Neuronal stem cell (in vitro differentiated cells): ENCODE measurements around the gene GRIN2B. TPM values are rescaled to one million over a fixed set of nuclear protein-coding genes. Genes with fewer than 3 reads are reported as not detected.
A peak's percentile ranks its signal among the peaks of the same experiment; 100 is the strongest.

Experiments used
- DNase-seq: peaks from one replicate; pipeline ENCODE4 v3.0.0-alpha.2; 2013; ENCODE audit warnings: low spot score
- H2AFZ ChIP-seq: one replicate; pipeline ENCODE4 v1.6.1; 2013; ENCODE audit warnings: mild to moderate bottlenecking, low read length, inconsistent platforms
- H2AK5ac ChIP-seq: 2 replicates; pipeline ENCODE4 v1.6.1; 2013; ENCODE audit warnings: low read depth, mild to moderate bottlenecking, inconsistent platforms, low read length, moderate library complexity, mixed read lengths
- H2BK120ac ChIP-seq: 2 replicates; pipeline ENCODE4 v1.6.1; 2013; ENCODE audit warnings: low read depth, mild to moderate bottlenecking, inconsistent platforms, low read length, moderate library complexity, mixed read lengths
- H2BK12ac ChIP-seq: one replicate; pipeline ENCODE4 v1.6.1; 2013; ENCODE audit warnings: low read length, inconsistent platforms
- H2BK15ac ChIP-seq: 2 replicates; pipeline ENCODE4 v1.6.1; 2013; ENCODE audit warnings: mild to moderate bottlenecking, low read length, inconsistent platforms, mixed read lengths
- H2BK5ac ChIP-seq: one replicate; pipeline ENCODE4 v1.6.1; 2013; ENCODE audit warnings: inconsistent platforms, mild to moderate bottlenecking, low read length, moderate library complexity
- H3K14ac ChIP-seq: one replicate; pipeline ENCODE4 v1.6.1; 2013; ENCODE audit warnings: low read length, inconsistent platforms
- H3K18ac ChIP-seq: 2 replicates; pipeline ENCODE4 v1.6.1; 2013; ENCODE audit warnings: low read length, inconsistent platforms
- H3K23ac ChIP-seq: 2 replicates; pipeline ENCODE4 v1.6.1; 2013; ENCODE audit warnings: low read depth, mild to moderate bottlenecking, mixed read lengths, low read length, inconsistent platforms; ENCODE audit not compliant: poor library complexity
- H3K27ac ChIP-seq: replicated peaks from 3 replicates; pipeline ENCODE4 v1.5.1; 2013; ENCODE audit warnings: low read length, inconsistent platforms
- H3K27me3 ChIP-seq, 3 experiments: 2 replicates each; pipeline ENCODE4 v1.6.1; 2013; ENCODE audit warnings: low read length in 3 of 3, mild to moderate bottlenecking in 2 of 3, inconsistent platforms in 1 of 3, low read depth in 1 of 3, mixed read lengths in 1 of 3, moderate library complexity in 1 of 3; ENCODE audit not compliant: control insufficient read depth in 3 of 3, insufficient read depth in 3 of 3
- H3K36me3 ChIP-seq, 2 donors: replicated peaks in 1 of 2; 2 replicates each; pipeline ENCODE4 v1.6.1; 2013; ENCODE audit warnings: low read length in 2 of 2; ENCODE audit not compliant: control insufficient read depth in 2 of 2, insufficient read depth in 2 of 2
- H3K4ac ChIP-seq: 2 replicates; pipeline ENCODE4 v1.6.1; 2013; ENCODE audit warnings: inconsistent platforms, mild to moderate bottlenecking, low read length, moderate library complexity
- H3K4me1 ChIP-seq, 2 donors: 1 replicate in 1 of 2; 2 replicates in 1 of 2; pipeline ENCODE4 v1.6.1; 2013; ENCODE audit warnings: low read length in 2 of 2, low read depth in 1 of 2; ENCODE audit not compliant: control insufficient read depth in 2 of 2, insufficient read depth in 1 of 2
- H3K4me2 ChIP-seq: one replicate; pipeline ENCODE4 v1.6.1; 2013; ENCODE audit warnings: mild to moderate bottlenecking, low read length, inconsistent platforms; ENCODE audit not compliant: insufficient read depth, poor library complexity, severe bottlenecking
- H3K4me3 ChIP-seq, 2 donors: 2 replicates each; pipeline ENCODE4 v1.5.1; 2013; ENCODE audit warnings: low read length in 2 of 2, mild to moderate bottlenecking in 2 of 2, inconsistent platforms in 1 of 2, moderate library complexity in 1 of 2
- H3K79me1 ChIP-seq: one replicate; pipeline ENCODE4 v1.6.1; 2013; ENCODE audit warnings: low read depth, mild to moderate bottlenecking, inconsistent platforms, low read length, moderate library complexity
- H3K9ac ChIP-seq: one replicate; pipeline ENCODE4 v1.6.1; 2013; ENCODE audit warnings: mild to moderate bottlenecking, low read depth, low read length, inconsistent platforms; ENCODE audit not compliant: poor library complexity
- H3K9me3 ChIP-seq, 2 donors: replicated peaks in 1 of 2; 2 replicates each; pipeline versions ENCODE3 to v1.6.1; 2013; ENCODE audit warnings: low read length in 2 of 2, mild to moderate bottlenecking in 2 of 2, inconsistent platforms in 1 of 2, low read depth in 1 of 2, mixed read lengths in 1 of 2, moderate library complexity in 1 of 2; ENCODE audit not compliant: control insufficient read depth in 2 of 2, insufficient read depth in 1 of 2
- H4K8ac ChIP-seq: one replicate; pipeline ENCODE4 v1.6.1; 2013; ENCODE audit warnings: low read depth, mild to moderate bottlenecking, inconsistent platforms, low read length, moderate library complexity
- H4K91ac ChIP-seq: one replicate; pipeline ENCODE4 v1.6.1; 2013; ENCODE audit warnings: low read length, low read depth, mild to moderate bottlenecking, inconsistent platforms; ENCODE audit not compliant: poor library complexity
- WGBS, 2 donors: extraction: QIAGEN DNeasy Blood & Tissue Kit; methylation state at CpG; one replicate each; pipeline ENCODE4 v1.1.7; 2013; ENCODE audit warnings: missing lambda C conversion rate in 2 of 2, mixed read lengths in 1 of 2; ENCODE audit not compliant: insufficient read length in 2 of 2, insufficient replicate concordance in 1 of 2; ENCODE audit errors: extremely low coverage in 2 of 2; 5-methylcytosine and 5-hydroxymethylcytosine counted together
- polyA plus RNA-seq, 2 experiments: library from polyadenylated mRNA; stranded (reverse); fragments of 200-250 nt; gene quantifications; one replicate each; pipeline ENCODE4 v1.2.3, GENCODE V29; 2013

The GRIN2B gene
- polyA plus RNA-seq (2013, experiment 1 of 2) = 0.21 TPM
- 0.29 TPM for polyA plus RNA-seq (2013, experiment 2 of 2)

- H3K27me3 ChIP-seq = peaks cover 0 to 31% (median 4%) of the 10 kb centered on the region in 3 experiments
- H3K14ac ChIP-seq = peak within 1 kb of the TSS; percentile 57
- H2AFZ ChIP-seq = peak within 1 kb of the TSS; percentile 88
- H4K91ac ChIP-seq = no peak within 1 kb of the TSS
- no peak within 1 kb of the TSS for H2BK5ac ChIP-seq
- no peak within 1 kb of the TSS for H3K4ac ChIP-seq
- H3K23ac ChIP-seq = no peak within 1 kb of the TSS
- WGBS, 2 donors = no CpG with 5 or more reads among the region's 37 CpGs
- H3K9ac ChIP-seq = peak within 1 kb of the TSS; percentile 86
- H2AK5ac ChIP-seq = peak within 1 kb of the TSS; percentile 51
- H3K4me3 ChIP-seq = peak within 1 kb of the TSS; percentile 54 to 80
- peaks cover 0 to 13% of the 10 kb centered on the region in 2 donors for H3K36me3 ChIP-seq
- H3K27ac ChIP-seq = no peak within 1 kb of the TSS
- H2BK120ac ChIP-seq = no peak within 1 kb of the TSS
- H3K79me1 ChIP-seq = no peaks in the 10 kb centered on the region
- peak within 1 kb of the TSS; percentile 43 for H4K8ac ChIP-seq
- peak within 1 kb of the TSS; percentile 98 for H3K4me2 ChIP-seq
- DNase-seq = no peak
- H3K9me3 ChIP-seq = peaks cover 0 to 3% of the 10 kb centered on the region in 2 donors
- H3K18ac ChIP-seq = peak within 1 kb of the TSS; percentile 81
- H2BK12ac ChIP-seq = no peak within 1 kb of the TSS
- peaks cover 1 to 16% of the 10 kb centered on the region in 2 donors for H3K4me1 ChIP-seq
- peak within 1 kb of the TSS; percentile 54 for H2BK15ac ChIP-seq
These were observed at the start of gene GRIN2B for GRCh38 chr12:13981296-13981962. Gene GRIN2B (minus strand): TSS chr12:13981602. CDS start chr12:13866208, 115,394 bp downstream.

- Histone ChIP-seq H3K36me3 (no peaks in the 10 kb centered on the region), H3K9ac (no peak overlapping the region), H2BK5ac (no peak overlapping the region), H3K27ac (no peak overlapping the region), H2AK5ac (no peak overlapping the region), H3K9me3 (no peaks in the 10 kb centered on the region), H2BK120ac (no peak overlapping the region), H3K4me1 (no peaks in the 10 kb centered on the region), H4K8ac (no peak overlapping the region), H3K14ac (no peak overlapping the region), H2BK12ac (no peak overlapping the region), H3K4me3 (no peak overlapping the region), H3K79me1 (no peaks in the 10 kb centered on the region), H3K4ac (no peak overlapping the region), H3K18ac (no peak overlapping the region), H3K4me2 (no peak overlapping the region), H2BK15ac (no peak overlapping the region), H4K91ac (no peak overlapping the region), H3K23ac (no peak overlapping the region), H2AFZ (no peak overlapping the region), H3K27me3 (no peaks in the 10 kb centered on the region)
- no CpG with 5 or more reads among the region's 4 CpGs for WGBS, 2 donors
- no peak for DNase-seq
These were observed 45.1 kb upstream of the GRIN2B start for GRCh38 chr12:14026537-14026936.

DNA sequence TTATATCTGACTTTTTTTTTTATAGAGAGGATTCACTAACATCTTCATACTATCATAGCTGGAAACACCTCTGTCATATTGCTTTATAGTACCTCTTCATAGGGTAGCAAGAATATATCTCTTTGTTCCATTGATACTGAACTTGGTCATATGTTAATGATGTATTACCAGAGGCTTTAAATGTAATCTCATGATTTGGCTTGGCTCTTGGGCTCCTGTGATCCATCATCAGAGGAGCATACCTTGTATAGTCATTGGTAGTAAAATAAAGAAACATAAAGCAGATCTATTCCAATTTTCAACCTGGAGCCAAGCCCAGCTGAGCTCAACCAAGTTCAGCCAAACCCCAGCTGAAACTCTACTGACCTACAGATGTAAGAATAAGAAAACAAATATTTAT, 43.2 kb upstream of the GRIN2B start:
- Histone ChIP-seq H2BK5ac (no peak overlapping the region), H3K9me3 (no peaks in the 10 kb centered on the region), H3K27ac (no peak overlapping the region), H2BK120ac (no peak overlapping the region), H3K14ac (no peak overlapping the region), H3K23ac (no peak overlapping the region), H2BK15ac (no peak overlapping the region), H3K27me3 (no peaks in the 10 kb centered on the region), H3K18ac (no peak overlapping the region), H4K91ac (no peak overlapping the region), H4K8ac (no peak overlapping the region), H3K79me1 (no peaks in the 10 kb centered on the region), H3K4me2 (no peak overlapping the region), H3K4ac (no peak overlapping the region), H3K4me1 (no peaks in the 10 kb centered on the region), H2BK12ac (no peak overlapping the region), H3K4me3 (no peak overlapping the region), H3K36me3 (no peaks in the 10 kb centered on the region), H3K9ac (no peak overlapping the region), H2AFZ (no peak overlapping the region), H2AK5ac (no peak overlapping the region)
- no peak for DNase-seq

DNA sequence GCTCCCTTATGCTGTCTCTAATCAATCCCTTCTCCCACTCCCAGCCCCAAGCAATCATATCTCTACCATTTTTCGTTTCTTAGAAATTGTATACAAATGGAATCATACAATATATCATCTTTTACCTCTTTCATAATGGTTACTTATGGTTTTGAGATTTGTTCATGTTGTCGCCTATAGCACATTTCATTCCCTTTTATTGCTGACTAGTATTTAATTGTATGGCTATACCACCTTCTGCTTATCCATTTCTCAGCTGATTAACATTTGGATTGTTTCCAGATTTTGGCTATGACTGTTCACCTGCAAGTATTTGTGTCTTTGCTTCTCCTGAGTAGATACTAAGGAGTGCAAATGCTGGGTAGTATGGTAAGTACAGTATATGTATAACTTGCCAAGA, 36.7 kb upstream of the GRIN2B start:
- Histone ChIP-seq H2AK5ac (no peak overlapping the region), H3K27ac (no peak overlapping the region), H4K91ac (no peak overlapping the region), H3K14ac (no peak overlapping the region), H3K23ac (no peak overlapping the region), H3K79me1 (no peaks in the 10 kb centered on the region), H3K27me3 (no peaks in the 10 kb centered on the region), H4K8ac (no peak overlapping the region), H3K9me3 (no peaks in the 10 kb centered on the region), H3K36me3 (no peaks in the 10 kb centered on the region), H3K9ac (no peak overlapping the region), H2BK5ac (no peak overlapping the region), H3K4ac (no peak overlapping the region), H2BK120ac (no peak overlapping the region), H2BK15ac (no peak overlapping the region), H3K4me1 (no peaks in the 10 kb centered on the region), H2AFZ (no peak overlapping the region), H2BK12ac (no peak overlapping the region), H3K18ac (no peak overlapping the region), H3K4me2 (no peak overlapping the region), H3K4me3 (no peak overlapping the region)
- no peak for DNase-seq
- no CpG with 5 or more reads among the region's 2 CpGs for WGBS, 2 donors
